ENCODE results near the gene RNF223. TPM values are rescaled to one million over a fixed set of nuclear protein-coding genes. Genes with fewer than 3 reads are reported as not detected.
"Not testable (repeated sequence)": the region's sequence is repeated elsewhere in the genome, so short reads cannot be mapped to it uniquely, and the experiment has no call there.

RNF223 gene
- total RNA-seq, 1 experiment from 2014 or later: not detected

DNA sequence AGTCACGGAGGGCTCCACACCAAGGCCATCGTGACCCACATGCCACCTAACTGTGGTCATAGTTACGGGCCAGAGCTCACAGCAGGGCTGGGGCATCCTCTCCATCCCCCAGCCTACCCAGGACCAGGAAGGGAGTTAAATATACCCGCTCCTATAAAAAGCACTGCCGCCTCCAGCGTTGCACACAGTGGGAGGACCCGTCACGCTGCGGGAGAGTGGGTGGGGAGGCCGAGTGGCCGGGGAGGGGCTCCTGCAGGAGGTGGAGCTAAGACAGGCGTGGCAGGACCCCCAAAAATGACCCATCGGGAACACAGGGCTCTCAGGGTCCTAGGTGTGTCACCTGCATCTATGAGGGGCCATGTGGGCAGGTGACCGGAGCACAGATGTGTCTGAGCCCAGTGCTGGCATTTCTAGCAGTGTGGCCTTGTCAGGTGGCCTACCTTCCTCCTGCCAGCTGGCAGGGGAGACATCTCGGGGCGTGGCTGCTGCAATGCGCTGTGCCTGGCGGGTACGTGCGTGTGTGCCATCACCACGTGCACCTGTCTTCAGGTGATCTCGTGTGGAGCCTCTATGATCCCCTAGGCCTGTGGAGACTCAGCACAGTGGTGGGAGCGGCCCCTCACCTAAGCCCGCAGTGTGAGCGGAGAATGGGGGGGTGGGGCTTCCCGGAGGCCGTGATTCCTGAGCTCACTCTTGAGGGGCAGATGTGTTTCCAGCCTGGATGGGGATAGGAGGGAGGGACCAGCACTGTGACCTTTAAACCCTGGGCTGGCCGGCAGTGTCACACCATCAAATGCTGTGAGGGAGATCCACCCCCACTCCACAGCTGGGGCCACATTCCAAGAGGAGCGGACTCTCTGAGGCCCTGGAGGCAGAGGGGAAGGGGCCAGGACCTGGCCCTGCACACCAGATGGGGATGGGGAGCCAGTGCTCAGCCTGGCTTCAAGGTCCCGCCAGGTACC is 36.5 kb downstream of the RNF223 start:
- Histone ChIP-seq H3K9me3 (no peaks in the 10 kb centered on the region), H3K27me3 (no peaks in the 10 kb centered on the region)

DNA sequence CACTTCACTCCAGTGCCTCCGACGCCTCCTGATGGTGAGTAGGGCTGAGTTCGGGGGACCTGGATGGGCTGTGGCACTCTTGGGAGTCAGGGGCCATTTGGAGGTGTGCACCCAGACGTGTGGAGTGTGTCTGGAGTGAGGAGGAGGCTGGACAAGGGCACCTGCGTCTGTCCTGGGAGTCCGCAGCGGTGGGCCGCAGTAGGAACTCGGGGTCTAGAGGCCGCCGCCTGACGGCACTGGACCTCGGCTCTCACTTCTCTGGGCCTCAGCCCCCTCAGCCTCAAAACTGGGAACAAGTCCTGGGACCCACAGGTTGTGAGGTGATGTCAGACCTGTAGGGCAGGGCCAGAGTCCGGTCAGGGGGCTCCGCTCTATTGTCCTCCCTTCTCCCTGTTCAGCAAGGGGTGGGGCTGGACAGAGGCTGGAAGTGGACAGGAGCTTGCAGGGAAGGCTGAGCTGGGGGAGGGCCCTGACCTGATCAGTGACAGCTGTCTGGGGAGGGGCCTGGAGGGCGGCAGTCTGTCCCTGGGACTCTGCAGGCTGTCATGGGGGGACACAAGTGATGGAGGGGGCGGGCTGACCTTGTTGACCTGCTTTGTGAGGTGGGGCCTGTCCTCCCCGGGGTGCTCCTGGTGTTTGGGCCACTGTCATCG is 38.7 kb downstream of the RNF223 start:
- Histone ChIP-seq H3K36me3 (no peaks in the 10 kb centered on the region), H3K4me3 (no peak overlapping the region), H3K27me3 (no peaks in the 10 kb centered on the region), H3K9me3 (no peaks in the 10 kb centered on the region)
- DNase-seq: no peak

More for the DNA sequence above, 36.5 kb downstream of the RNF223 start:
- DNase-seq: no peak
- no peak overlapping the region for H3K4me3 ChIP-seq
- peaks cover 3% of the 10 kb centered on the region; the same call in 1 of the 2 replicates for H3K36me3 ChIP-seq

DNA sequence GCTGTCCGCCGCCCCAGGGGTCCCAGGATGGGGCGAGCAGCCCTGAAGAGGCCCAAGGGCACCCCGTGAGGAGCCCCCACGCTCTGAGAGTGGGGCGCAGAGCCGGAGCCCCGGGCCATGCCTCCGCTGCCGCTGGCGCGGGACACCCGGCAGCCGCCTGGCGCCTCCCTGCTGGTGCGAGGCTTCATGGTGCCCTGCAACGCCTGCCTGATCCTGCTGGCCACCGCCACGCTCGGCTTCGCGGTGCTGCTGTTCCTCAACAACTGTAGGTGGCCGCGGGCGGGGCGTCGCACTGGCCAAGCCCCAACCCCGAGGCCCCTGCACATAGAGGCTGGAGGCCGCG is 39.7 kb downstream of the RNF223 start:
- no peak for DNase-seq
- no peaks in the 10 kb centered on the region for H3K36me3 ChIP-seq
- no peaks in the 10 kb centered on the region for H3K9me3 ChIP-seq
- H3K27me3 ChIP-seq: no peaks in the 10 kb centered on the region
- H3K4me3 ChIP-seq: no peak overlapping the region

DNA sequence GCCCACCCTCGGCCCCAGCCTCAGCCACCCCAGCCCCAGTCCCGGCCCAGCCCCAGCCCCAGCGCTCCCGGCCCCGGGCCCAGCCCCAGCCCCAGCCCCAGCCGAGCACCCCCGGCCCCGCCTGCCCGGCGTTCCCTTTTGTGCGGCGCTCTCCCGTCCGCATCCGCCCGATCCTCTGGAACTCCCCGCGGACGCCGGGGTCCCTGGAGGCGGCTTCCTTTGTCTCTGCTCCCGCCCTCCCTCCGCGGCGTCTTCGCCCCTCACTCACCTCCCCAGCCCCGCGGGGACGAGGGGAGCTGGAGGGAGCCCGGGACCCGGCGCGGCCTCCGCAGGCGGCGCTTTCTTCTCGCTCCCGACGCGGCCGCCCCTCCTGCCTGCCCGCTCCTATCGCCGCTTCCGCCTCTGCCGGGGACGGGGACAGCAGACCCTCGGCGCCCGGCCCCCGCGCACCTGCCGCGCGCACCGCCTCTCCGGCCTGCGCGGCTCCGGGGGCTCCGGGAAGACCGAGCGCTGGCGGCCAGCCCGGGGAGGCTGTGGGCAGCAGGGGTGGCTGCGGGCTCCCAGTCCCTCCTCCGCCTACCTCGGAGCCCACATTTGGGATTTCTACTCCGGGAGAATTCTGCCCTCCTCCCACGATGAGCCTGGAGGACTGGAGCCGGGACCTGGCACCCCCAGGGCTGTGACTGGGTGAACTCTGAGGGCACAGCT is 40.2 kb downstream of the RNF223 start:
- H3K9me3 ChIP-seq: no peaks in the 10 kb centered on the region
- no peak overlapping the region for H3K4me3 ChIP-seq
- DNase-seq: no peak
- no peaks in the 10 kb centered on the region for H3K27me3 ChIP-seq
- no peaks in the 10 kb centered on the region for H3K36me3 ChIP-seq

DNA sequence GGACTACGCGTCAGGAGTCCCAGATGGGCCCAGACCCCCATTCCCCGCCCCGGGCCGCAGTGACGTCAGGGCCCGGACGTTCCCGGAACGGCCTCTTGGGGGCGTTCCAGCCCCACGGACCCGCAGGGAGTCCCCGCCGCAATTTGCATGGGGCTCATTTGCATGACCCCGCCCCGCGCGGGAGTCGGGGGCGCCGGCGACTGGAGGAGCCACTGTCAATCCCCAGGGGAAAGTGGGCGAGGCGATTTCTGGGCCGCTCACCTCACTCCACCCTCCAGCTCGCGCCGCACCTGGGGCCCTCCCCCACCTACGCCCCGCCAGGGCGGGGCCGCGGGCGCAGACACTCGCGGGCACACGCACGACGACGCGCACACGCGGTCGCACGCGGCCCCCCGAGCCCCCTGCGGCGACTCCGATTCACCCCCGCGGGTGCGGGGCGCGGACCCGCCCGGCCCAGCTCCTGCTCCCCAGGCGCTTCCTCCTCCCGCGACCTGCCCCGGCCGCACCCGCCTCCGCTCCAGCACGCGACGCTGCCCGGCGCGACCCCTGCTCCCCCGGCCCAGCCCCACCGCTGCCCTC is 41.0 kb downstream of the RNF223 start:
- H3K36me3 ChIP-seq: no peaks in the 10 kb centered on the region
- no peaks in the 10 kb centered on the region for H3K27me3 ChIP-seq
- H3K4me3 ChIP-seq: no peak overlapping the region
- H3K9me3 ChIP-seq: no peaks in the 10 kb centered on the region
- no peak for DNase-seq

DNA sequence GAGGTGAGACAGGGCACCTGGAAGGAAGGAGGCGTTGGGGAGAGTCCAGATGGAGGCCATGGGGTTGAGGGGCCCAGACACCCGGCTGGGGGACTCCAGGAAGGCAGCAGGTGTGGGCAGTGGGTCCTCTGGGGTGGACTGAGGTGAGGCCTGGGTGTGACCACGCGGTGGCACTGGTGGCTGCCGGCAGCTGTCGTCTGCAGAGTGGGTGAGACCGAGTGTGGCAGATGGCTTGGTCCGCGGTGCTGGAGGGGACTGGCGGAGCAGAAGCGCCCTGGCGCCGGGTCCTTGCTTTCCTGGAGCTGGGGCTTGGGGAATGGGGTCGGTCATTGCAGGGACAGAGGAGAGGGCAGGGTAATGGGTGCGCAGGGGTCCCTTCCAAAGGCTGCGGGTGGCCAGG is 41.7 kb downstream of the RNF223 start:
- Histone ChIP-seq H3K27me3 (no peaks in the 10 kb centered on the region), H3K4me3 (no peak overlapping the region), H3K9me3 (no peaks in the 10 kb centered on the region), H3K36me3 (no peaks in the 10 kb centered on the region)
- no peak for DNase-seq

DNA sequence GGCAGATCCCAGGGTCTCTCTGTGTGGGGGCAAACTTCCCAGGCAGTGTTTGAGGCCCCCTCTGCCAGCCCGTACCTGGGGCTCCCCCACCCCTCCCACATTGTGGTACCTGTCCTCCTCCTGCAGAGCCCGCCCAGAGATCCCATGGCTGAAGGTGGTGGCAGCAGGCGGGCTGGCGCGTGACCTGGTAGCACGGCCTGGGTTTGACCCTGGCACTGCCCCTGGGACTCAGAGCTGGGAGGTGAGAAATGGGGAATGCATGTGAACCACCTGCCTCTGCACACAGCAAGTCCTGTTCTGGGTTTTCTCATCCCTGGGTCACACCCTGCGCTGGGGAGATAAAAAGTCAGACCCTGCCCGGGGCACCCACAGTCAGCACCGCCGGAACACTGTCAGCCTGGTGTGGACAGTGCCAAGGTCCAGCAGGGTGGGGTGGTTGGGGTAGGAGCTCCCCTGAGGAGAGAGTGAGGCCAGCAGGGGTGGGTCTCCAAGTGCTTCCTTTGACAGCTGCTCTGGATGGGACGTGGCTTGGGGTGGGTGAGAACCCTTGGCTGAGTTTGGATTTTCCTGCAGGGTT is 42.4 kb downstream of the RNF223 start:
- Histone ChIP-seq H3K36me3 (no peaks in the 10 kb centered on the region; the same call in 1 of the 2 replicates), H3K27me3 (no peaks in the 10 kb centered on the region), H3K9me3 (no peaks in the 10 kb centered on the region), H3K4me3 (no peak overlapping the region)
- no peak for DNase-seq

DNA sequence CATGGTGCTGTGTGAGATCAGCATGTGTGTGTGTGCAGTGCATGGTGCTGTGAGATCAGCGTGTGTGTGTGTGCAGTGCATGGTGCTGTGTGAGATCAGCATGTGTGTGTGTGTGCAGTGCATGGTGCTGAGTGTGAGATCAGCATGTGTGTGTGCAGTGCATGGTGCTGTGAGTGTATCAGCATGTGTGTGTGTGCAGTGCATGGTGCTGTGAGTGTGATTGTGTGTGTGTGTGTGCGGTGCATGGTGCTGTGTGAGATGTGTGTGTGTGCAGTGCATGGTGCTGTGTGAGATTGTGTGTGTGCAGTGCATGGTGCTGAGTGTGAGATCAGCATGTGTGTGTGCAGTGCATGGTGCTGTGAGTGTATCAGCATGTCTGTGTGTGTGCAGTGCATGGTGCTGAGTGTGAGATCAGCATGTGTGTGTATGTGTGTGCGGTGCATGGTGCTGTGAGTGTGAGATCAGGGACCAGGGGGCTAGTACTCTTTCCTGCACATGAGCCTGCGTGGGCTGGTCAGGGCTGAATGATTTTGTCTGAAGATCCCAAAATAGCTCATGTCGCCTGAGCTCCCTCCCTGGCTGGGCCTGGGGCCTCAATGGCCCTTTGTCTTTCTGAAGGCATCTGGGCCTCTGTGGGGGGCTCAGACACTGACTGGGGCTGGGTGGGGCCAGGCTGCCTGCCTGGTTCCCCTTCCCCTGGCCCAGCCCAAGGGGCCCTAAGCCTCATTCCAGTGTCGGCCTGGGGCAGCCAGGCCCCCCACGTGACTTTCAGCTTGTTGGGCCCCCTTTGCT is 43.0 kb downstream of the RNF223 start:
- H3K4me3 ChIP-seq, H3K36me3 ChIP-seq, DNase-seq, H3K9me3 ChIP-seq, H3K27me3 ChIP-seq: not testable (repeated sequence)

DNA sequence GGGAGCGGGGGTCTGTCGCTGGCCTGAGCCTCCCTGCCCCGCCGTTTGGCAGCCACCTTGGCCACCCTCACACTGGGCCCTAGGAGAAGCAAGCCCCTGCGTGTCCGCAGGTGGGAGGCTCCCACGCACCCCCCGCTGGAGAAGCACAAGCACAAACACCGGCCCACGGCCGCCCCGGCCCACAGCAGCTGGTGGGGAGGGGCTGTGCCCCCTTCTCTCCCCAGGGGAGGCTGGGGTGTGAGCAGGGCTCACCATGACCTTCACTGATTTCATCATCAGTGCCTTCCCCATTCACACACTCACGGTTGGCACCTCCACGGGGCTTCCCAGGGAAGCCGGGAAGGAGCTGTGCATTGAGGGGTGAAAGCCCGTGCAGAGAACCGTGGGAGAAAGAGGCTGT is 46.3 kb downstream of the RNF223 start:
- Histone ChIP-seq H3K4me3 (no peak overlapping the region), H3K27me3 (no peaks in the 10 kb centered on the region), H3K36me3 (peaks cover 9% of the 10 kb centered on the region), H3K9me3 (no peaks in the 10 kb centered on the region)
- DNase-seq: no peak

DNA sequence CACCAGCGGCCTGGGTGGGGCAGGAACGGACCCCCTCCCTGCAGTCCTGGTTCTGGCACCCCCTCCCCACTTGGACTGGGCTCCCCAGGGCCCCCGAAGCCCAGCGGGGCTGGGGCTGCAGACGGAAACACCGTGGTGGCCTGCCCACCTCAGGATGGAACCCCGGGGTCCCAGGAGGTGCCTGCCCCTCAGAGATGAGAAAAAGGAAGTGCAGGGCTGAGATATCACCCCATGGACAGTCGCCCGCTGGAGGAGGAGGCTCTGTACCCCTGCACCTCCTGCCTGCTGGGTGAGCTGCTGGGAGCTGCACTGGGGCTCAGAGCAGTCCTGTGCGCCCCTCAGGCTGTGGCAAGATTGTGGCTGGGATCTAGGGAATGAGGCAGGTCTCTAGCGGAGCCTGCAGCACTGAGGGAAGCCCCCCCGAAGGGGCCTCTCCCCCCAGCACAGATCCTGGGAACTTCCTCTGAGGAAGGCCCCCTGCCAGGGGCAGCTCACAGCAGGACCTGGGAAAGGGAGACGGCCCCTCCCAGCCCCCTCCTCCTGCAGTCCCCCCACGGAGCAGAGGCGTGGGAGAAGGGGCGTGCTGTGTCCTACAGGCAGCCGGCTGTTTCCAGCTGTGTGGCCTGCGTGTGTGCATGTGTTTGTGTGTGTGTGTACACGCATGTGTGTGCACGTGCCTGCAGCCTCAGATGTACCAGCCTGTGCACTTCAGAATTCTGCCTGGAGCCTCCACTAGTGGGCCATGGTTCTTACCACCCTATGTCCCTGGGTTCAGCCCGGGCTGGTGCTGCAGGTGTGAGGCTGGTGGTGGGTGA is 47.3 kb downstream of the RNF223 start:
- no peak overlapping the region for H3K4me3 ChIP-seq
- H3K9me3 ChIP-seq: no peaks in the 10 kb centered on the region

DNA sequence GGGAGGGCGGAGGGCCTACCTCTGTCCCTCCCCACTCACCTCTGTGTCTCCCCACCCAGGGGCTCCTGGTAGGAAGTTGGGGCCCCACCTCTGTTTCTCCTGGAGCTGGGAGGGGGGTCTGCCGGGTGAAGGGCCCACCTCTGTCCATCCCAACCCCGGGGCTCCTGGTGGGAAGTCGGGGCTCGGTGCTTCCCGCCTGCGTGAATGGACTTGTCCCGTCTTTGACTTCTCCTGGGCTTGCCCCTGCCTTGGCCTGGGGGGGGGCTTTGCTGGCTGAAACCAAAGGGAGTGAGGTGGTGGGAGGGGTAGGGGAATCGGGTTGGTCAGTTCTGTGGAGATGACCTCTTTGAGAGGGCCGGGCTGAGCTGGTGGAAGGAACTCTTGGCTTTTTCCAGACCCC is 48.4 kb downstream of the RNF223 start:
- no peaks in the 10 kb centered on the region for H3K27me3 ChIP-seq
- peaks cover 11% of the 10 kb centered on the region for H3K36me3 ChIP-seq
- H3K9me3 ChIP-seq: no peaks in the 10 kb centered on the region
- no peak for DNase-seq
- H3K4me3 ChIP-seq: no peak overlapping the region

More for the DNA sequence above, 47.3 kb downstream of the RNF223 start:
- H3K36me3 ChIP-seq: peaks cover 11% of the 10 kb centered on the region
- no peak for DNase-seq
- no peaks in the 10 kb centered on the region for H3K27me3 ChIP-seq

DNA sequence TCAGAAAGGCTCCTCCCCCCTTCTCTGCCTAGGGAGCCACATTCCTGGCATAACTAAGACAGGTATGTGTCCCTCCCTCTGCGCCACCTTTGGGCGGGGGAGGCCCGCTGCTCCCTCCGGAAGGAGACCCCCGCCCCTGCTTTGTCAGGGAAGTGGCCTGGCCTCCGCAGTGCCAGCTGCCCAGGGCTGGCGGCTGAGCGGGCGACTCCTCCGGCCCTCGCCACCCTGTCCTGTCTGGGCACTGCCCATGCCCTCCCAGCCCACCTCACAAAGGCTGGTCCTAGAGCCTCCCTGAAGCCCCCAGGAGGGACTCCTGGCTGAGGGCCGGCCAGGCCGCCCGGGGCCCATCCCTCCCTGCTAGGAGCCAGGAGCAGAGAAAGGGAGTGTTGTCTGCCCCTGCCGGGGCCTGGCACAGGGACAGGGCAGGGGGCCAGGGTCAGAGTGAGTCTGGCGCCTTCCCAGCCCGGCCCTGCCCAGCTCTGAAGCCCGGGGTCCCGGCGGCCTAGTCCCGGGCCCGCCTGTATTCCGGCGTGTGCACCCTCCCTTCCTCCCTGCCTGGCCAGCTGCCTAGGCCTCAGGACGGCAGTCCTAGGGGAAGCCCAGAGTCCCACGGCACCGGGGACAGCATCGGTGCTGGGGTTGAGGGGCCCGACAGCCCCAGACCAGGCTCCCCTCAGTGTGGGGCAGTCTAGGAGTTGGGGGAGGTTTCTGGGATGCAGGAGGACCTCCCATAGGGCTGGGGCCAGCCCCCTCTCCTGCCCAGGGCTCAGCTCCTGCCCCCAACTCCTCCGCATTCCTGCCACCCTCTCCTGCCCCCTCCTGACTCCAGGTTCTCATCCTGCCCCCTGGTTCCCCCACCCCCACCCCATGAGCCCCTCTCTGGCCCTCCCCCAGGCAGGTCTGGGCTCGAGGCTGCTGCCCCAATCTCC is 49.1 kb downstream of the RNF223 start:
- Histone ChIP-seq H3K4me3 (no peak overlapping the region), H3K36me3 (peaks cover 11% of the 10 kb centered on the region), H3K9me3 (no peaks in the 10 kb centered on the region), H3K27me3 (no peaks in the 10 kb centered on the region)
- DNase-seq: no peak

DNA sequence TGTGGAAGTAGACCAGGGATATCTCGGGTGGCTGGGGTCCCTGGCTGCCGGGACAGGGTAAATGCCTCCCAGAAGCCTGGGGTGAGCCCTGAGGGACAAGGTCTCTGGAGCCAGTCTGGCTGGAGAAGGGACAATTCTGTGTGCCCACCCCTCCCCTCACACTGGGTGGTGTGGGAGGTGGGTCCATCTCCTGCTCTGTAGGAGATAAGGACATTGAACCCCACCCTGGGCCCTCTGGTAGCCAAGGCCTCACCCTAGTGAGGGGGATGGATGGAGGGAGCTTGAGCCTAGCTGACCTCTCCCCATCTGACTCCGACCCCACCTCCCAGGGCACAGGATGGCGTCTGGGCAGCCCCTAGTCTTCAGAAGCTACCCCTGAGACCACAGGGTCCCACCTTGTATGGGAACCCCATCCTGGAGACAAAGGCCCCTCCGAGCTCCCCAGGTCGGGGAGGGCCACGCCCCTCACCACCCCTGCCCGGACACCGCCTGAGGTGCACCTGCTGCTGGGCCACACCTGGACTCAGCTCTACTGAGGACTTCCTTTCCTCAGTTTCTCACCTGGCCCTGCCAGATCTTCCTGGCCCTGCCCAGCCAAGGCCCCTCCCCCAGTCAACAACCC is 49.8 kb downstream of the RNF223 start:
- peaks cover 11% of the 10 kb centered on the region for H3K36me3 ChIP-seq
- no peaks in the 10 kb centered on the region for H3K27me3 ChIP-seq
- DNase-seq: no peak
- no peak overlapping the region for H3K4me3 ChIP-seq
- no peaks in the 10 kb centered on the region for H3K9me3 ChIP-seq

DNA sequence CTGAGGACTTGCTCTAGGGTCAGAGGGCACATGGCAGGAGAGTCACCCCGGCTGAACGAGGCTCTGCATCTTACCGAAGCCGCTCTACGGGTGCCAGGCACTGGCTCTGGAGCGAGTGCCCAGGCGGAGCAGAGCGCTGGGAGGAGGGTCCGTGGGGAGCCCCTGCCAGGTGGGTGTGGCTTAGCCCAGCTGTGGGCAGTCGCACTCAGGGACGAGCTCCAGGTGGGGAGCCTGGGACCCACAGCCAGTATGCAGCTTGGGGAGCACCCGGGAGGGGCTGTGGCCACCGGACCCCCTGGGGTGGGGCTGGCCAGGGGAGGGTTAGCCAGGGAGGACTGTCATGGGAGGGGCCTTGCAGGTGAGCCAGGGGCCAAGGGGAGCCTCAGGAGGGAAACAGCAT is 50.4 kb downstream of the RNF223 start:
- H3K27me3 ChIP-seq: no peaks in the 10 kb centered on the region
- H3K4me3 ChIP-seq: no peak overlapping the region
- DNase-seq: no peak
- H3K9me3 ChIP-seq: no peaks in the 10 kb centered on the region
- H3K36me3 ChIP-seq: peaks cover 11% of the 10 kb centered on the region
